Kidney (tissue), 14 donors: ENCODE results near the gene FUS. TPM values are rescaled to one million over a fixed set of nuclear protein-coding genes. Genes with fewer than 3 reads are reported as not detected.

Source experiments
- DNase-seq, 5 donors: peaks; one replicate each; pipeline ENCODE4 v3.0.0-alpha.2; 2013 to 2020
- FAIRE-seq: peaks from 2 replicates; lab custom pipeline; 2012; peaks lifted over from hg19 to GRCh38; lab: Jason Lieb, UNC
- H3K27ac ChIP-seq, 2 donors: one replicate each; pipeline ENCODE4 v1.7.0; 2013; ENCODE audit warnings: low read depth in 2 of 2, low read length in 2 of 2, inconsistent platforms in 1 of 2
- H3K27me3 ChIP-seq: one replicate; pipeline ENCODE4 v1.7.1; 2013; ENCODE audit warnings: low read length, inconsistent platforms; ENCODE audit not compliant: control insufficient read depth, insufficient read depth
- H3K36me3 ChIP-seq, 3 donors: one replicate each; pipeline versions ENCODE4 v1.7.0 to v1.7.1; 2013; ENCODE audit warnings: low read length in 3 of 3, control low read depth in 1 of 3, inconsistent platforms in 1 of 3; ENCODE audit not compliant: insufficient read depth in 3 of 3, control insufficient read depth in 2 of 3
- H3K4me1 ChIP-seq, 3 donors: one replicate each; pipeline versions ENCODE4 v1.7.0 to v1.7.1; 2013; ENCODE audit warnings: low read length in 3 of 3, inconsistent platforms in 1 of 3, low read depth in 1 of 3; ENCODE audit not compliant: control insufficient read depth in 2 of 3, insufficient read depth in 2 of 3
- H3K4me3 ChIP-seq, 3 donors: one replicate each; pipeline versions ENCODE4 v1.7.0 to v1.8.1; 2013; ENCODE audit warnings: low read length in 3 of 3, control low read depth in 1 of 3, inconsistent platforms in 1 of 3
- H3K9ac ChIP-seq, 3 donors: one replicate each; pipeline versions ENCODE4 v1.7.0 to v1.7.1; 2013; ENCODE audit warnings: low read length in 3 of 3, control low read depth in 1 of 3, inconsistent platforms in 1 of 3
- H3K9me3 ChIP-seq, 3 donors: one replicate each; pipeline versions ENCODE4 v1.7.0 to v1.7.1; 2013; ENCODE audit warnings: low read length in 3 of 3, control low read depth in 1 of 3, inconsistent platforms in 1 of 3; ENCODE audit not compliant: control insufficient read depth in 2 of 3, insufficient read depth in 1 of 3
- intact Hi-C: fragments of 100-400 bp; cut with DNase I; formaldehyde crosslinking; loops from one replicate; pipeline ENCODE4 v1.11.1; 2022
- polyA plus RNA-seq: library from polyadenylated mRNA; stranded (reverse); fragments of 350-450 nt; fragmentation: Illumina TruSeq; extraction: RNeasy Lipid Tissue Mini Kit (QIAGEN cat#74804); gene quantifications from one replicate; pipeline ENCODE4 v1.2.3, GENCODE V29; 2014; ENCODE audit warnings: low read depth, low replicate concordance; ENCODE audit not compliant: insufficient read depth
- total RNA-seq: library from RNA; stranded (reverse); fragmentation: NEBNext Ultra II Directional; extraction: Animal tissue kit (Norgen Biotek cat#: 25700); gene quantifications from one replicate; pipeline ENCODE4 v1.2.1, GENCODE V29; 2021
- TF ChIP-seq, protein P1 (sequence below): IDR thresholded peaks from 3 replicates; pipeline ENCODE4 v1.5.1; 2012; ENCODE audit warnings: mild to moderate bottlenecking, moderate library complexity, borderline replicate concordance; ENCODE audit not compliant: insufficient read depth; ENCODE audit errors: extremely low read depth
- donor health status: control.
- donor health status: control.
- donor health status: control.
- donor health status: control.
- donor health status: control.
- donor health status: DM: yes; HTN: yes; CAD: no.
- donor health status: Normal renal cell carcinoma (clear cell type).

The FUS gene
- total and polyA plus RNA-seq, 2 donors from 2014 or later, result 180 to 333 TPM

DNA sequence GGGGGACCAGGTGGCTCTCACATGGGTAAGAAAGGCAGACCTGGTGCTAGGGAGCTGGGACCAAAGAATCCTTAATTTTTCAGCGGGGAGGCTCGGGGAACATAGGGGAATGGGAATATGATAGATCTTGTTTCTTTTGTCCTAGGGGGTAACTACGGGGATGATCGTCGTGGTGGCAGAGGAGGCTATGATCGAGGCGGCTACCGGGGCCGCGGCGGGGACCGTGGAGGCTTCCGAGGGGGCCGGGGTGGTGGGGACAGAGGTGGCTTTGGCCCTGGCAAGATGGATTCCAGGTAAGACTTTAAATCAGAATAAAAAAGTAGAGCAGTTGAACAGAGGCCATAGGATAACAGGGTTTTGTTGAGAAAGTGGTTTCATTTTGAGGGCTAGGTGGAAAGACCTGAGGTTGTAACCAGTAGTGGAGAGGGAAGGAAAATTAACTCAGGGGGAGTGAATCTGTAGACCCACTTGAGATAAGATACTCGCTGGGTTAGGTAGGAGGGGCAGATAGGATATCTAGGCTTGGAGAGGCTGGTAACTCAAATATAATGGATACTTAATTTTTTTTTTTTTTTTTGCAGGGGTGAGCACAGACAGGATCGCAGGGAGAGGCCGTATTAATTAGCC lies 11.0 kb downstream of the FUS start:
- no peaks in the 10 kb centered on the region for H3K27me3 ChIP-seq
- H3K27ac ChIP-seq, result no peak overlapping the region
- peaks cover 39 to 73% (median 69%) of the 10 kb centered on the region in 3 donors for H3K36me3 ChIP-seq
- no peak for DNase-seq
- H3K4me1 ChIP-seq, result no peaks in the 10 kb centered on the region
- H3K9me3 ChIP-seq, result no peaks in the 10 kb centered on the region
- intact Hi-C loops, result no loop called here
- H3K4me3 ChIP-seq, result no peak overlapping the region
- FAIRE-seq, result no peak
- H3K9ac ChIP-seq, result no peak overlapping the region
- TF ChIP-seq, protein P1, sequence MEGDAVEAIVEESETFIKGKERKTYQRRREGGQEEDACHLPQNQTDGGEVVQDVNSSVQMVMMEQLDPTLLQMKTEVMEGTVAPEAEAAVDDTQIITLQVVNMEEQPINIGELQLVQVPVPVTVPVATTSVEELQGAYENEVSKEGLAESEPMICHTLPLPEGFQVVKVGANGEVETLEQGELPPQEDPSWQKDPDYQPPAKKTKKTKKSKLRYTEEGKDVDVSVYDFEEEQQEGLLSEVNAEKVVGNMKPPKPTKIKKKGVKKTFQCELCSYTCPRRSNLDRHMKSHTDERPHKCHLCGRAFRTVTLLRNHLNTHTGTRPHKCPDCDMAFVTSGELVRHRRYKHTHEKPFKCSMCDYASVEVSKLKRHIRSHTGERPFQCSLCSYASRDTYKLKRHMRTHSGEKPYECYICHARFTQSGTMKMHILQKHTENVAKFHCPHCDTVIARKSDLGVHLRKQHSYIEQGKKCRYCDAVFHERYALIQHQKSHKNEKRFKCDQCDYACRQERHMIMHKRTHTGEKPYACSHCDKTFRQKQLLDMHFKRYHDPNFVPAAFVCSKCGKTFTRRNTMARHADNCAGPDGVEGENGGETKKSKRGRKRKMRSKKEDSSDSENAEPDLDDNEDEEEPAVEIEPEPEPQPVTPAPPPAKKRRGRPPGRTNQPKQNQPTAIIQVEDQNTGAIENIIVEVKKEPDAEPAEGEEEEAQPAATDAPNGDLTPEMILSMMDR, result no peak

DNA sequence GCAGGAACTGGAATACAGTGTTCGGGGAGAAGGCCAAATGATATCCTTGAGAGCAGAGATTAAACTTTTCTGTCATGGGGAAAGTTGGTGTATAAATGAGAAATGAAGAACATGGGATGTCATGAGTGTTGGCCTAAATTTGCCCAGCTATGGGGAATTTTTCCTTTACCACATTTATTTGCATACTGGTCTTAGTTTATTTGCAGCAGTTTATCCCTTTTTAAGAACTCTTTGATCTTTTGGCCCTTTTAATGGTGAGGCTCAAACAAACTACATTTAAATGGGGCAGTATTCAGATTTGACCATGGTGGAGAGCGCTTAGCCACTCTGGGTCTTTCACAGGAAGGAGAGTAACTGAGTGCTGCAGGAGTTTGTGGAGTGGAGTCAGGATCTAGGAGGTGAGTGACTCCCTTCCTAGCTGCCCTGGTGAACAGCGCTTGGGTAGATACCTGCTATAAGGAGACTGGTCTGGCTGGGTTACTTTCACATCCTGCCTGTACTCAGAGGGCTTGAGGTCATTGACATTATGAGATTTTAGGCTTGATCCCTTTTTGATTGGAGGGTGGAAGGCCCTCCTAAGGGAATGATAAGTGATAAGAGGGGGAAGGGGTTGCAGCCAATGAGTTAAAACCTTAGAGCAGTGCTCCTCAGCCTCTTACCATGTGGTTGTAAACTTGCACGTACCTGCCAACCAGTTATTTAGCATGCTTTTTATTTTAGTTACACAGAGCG lies 11.9 kb downstream of the FUS start:
- Histone ChIP-seq H3K4me1 (no peaks in the 10 kb centered on the region), H3K4me3 (no peak overlapping the region), H3K9me3 (no peaks in the 10 kb centered on the region), H3K9ac (no peak overlapping the region), H3K27ac (no peak overlapping the region), H3K36me3 (peaks cover 36 to 67% (median 59%) of the 10 kb centered on the region in 3 donors), H3K27me3 (no peaks in the 10 kb centered on the region)
- intact Hi-C loops, result no loop called here
- TF ChIP-seq, protein P1, result no peak
- DNase-seq (no peak), FAIRE-seq (no peak)

DNA sequence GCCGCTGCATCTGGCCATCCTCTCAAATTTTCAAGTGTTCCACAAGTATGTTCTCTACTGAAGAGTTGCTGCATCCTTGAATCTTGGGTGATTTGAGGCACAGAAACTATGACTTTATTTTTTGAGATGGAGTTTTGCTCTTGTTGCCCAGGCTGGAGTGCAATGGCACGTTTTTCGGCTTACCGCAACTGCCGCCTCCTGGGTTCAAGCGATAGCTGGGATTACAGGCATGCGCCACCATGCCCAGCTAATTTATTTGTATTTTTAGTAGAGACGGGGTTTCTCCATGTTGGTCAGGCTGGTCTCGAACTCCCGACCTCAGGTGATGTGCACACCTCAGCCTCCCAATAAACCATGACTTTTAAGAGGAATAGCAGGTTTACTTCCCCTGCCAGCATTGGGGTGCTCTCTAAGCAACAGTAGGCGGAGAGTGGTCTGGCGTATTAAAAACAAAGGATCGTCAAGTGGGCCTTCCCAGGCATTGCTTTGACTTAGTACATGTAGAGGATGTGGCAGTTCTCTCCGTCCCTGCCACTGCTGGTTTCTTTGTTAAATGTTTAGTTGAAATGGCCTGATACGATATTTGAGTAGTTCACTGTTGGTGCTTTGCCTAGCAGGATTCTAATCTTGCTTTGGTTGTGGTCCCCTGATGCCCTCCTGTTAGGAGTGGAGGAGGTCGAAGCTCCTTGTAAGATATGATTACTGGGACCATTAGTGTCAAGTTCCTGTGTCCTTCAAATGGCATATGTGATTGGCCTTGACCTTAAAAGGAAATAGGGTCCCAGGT lies 13.1 kb downstream of the FUS start:
- no peak overlapping the region for H3K27ac ChIP-seq
- no peak for FAIRE-seq
- H3K27me3 ChIP-seq, result no peaks in the 10 kb centered on the region
- no peak overlapping the region for H3K4me3 ChIP-seq
- H3K9me3 ChIP-seq, result no peaks in the 10 kb centered on the region
- no peak overlapping the region for H3K9ac ChIP-seq
- TF ChIP-seq, protein P1, result no peak
- intact Hi-C loops, result no loop called here
- DNase-seq, result no peak
- no peaks in the 10 kb centered on the region for H3K4me1 ChIP-seq
- H3K36me3 ChIP-seq, result peaks cover 32 to 55% (median 52%) of the 10 kb centered on the region in 3 donors
